Loucy (cell line): ENCODE measurements around the gene SDK2.

Experiments used
- H2AFZ ChIP-seq: fragments of 200-600 bp; sonication (generic); 2 replicates; pipeline ENCODE4 v1.6.0; 2016; ENCODE audit warnings: antibody characterized with exemption, mild to moderate bottlenecking, low read length, moderate library complexity
- H3F3A ChIP-seq: fragments of 200-600 bp; 2 replicates; pipeline ENCODE4 v1.6.0; 2016; ENCODE audit warnings: antibody characterized with exemption, low read depth, mild to moderate bottlenecking
- H3K27me3 ChIP-seq: fragments of 200-600 bp; sonication (generic); 2 replicates; pipeline ENCODE4 v1.6.1; 2014; ENCODE audit warnings: low read length, mild to moderate bottlenecking; ENCODE audit not compliant: insufficient read depth, poor library complexity, severe bottlenecking
- H3K36me3 ChIP-seq: fragments of 200-600 bp; sonication (generic); 2 replicates; pipeline ENCODE4 v1.6.1; 2016; ENCODE audit warnings: low read length; ENCODE audit not compliant: insufficient read depth
- H3K4me1 ChIP-seq: fragments of 200-600 bp; sonication (generic); 2 replicates; pipeline ENCODE4 v1.5.1; 2014; ENCODE audit warnings: low read length, mild to moderate bottlenecking; ENCODE audit not compliant: insufficient read depth, poor library complexity, severe bottlenecking
- H3K4me2 ChIP-seq: fragments of 200-600 bp; sonication (generic); 2 replicates; pipeline ENCODE4 v1.6.0; 2014; ENCODE audit warnings: antibody characterized with exemption, low read length, low read depth, mild to moderate bottlenecking; ENCODE audit not compliant: poor library complexity, severe bottlenecking
- H3K4me3 ChIP-seq: fragments of 200-600 bp; sonication (generic); 2 replicates; pipeline ENCODE4 v1.5.1; 2014; ENCODE audit warnings: low read length, mild to moderate bottlenecking, mixed read lengths; ENCODE audit not compliant: poor library complexity, severe bottlenecking
- H3K79me2 ChIP-seq: fragments of 200-600 bp; sonication (generic); 2 replicates; pipeline ENCODE4 v1.6.1; 2014; ENCODE audit warnings: low read length; ENCODE audit not compliant: insufficient read depth
- H3K9ac ChIP-seq: fragments of 200-600 bp; sonication (generic); 2 replicates; pipeline ENCODE4 v1.6.0; 2014; ENCODE audit warnings: mild to moderate bottlenecking, low read depth, low read length, moderate library complexity; ENCODE audit not compliant: poor library complexity, severe bottlenecking
- H3K9me2 ChIP-seq: fragments of 200-600 bp; sonication (generic); replicated peaks from 2 replicates; pipeline ENCODE4 v1.6.1; 2016; ENCODE audit warnings: low read depth, low read length, mixed read lengths
- H3K9me3 ChIP-seq: fragments of 200-600 bp; sonication (generic); 2 replicates; pipeline ENCODE4 v1.6.1; 2014; ENCODE audit warnings: mild to moderate bottlenecking, antibody characterized with exemption, low read length, low read depth; ENCODE audit not compliant: insufficient read depth
- H4K20me1 ChIP-seq: fragments of 200-600 bp; sonication (generic); 2 replicates; pipeline ENCODE4 v1.6.0; 2014; ENCODE audit warnings: antibody characterized with exemption, low read length, mild to moderate bottlenecking; ENCODE audit not compliant: insufficient read depth, poor library complexity, severe bottlenecking
- EZH2phosphoT487 ChIP-seq: fragments of 200-600 bp; IDR thresholded peaks from 2 replicates; pipeline ENCODE4 v1.6.1; 2018; ENCODE audit warnings: antibody characterized with exemption, mild to moderate bottlenecking, moderate library complexity, borderline replicate concordance
- TF ChIP-seq, protein P1 (sequence below): fragments of 200-600 bp; sonication (generic); conservative IDR thresholded peaks from 2 replicates; pipeline ENCODE4 v1.5.1; 2014; ENCODE audit warnings: mild to moderate bottlenecking, antibody characterized with exemption, low read length

SDK2 gene

DNA sequence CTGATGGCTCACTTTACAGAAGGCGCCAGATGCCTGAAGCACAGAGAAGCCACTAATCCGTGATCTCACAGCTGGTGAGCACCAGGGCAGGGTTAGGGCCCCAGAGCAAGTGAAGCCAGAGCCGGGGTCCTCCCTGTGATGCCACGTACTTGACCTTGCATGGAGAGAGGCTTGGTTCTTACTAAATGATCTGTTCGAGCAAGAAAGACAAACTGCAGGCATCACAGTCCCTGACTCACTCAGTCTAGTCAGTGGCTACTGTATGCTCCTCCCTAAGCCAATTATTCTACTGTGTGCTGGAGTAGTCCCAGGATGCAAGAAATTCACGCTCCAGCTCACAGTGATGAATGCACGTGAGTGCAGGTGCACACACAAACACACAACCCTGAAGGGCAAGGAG, 55.4 kb downstream of the SDK2 start:
- Histone ChIP-seq H3K4me3 (no peak overlapping the region), H3K36me3 (no peaks in the 10 kb centered on the region), H3K9me3 (no peaks in the 10 kb centered on the region), H3K4me2 (no peak overlapping the region), H2AFZ (no peak overlapping the region), H3K79me2 (peaks cover 68% of the 10 kb centered on the region; the same call in 1 of the 2 replicates), H3K9me2 (no peaks in the 10 kb centered on the region), H4K20me1 (no peaks in the 10 kb centered on the region), H3F3A (peaks cover 12% of the 10 kb centered on the region), H3K27me3 (no peaks in the 10 kb centered on the region), H3K4me1 (peaks cover 89% of the 10 kb centered on the region), H3K9ac (peak overlapping the region; percentile 58)
- TF ChIP-seq, protein P1, sequence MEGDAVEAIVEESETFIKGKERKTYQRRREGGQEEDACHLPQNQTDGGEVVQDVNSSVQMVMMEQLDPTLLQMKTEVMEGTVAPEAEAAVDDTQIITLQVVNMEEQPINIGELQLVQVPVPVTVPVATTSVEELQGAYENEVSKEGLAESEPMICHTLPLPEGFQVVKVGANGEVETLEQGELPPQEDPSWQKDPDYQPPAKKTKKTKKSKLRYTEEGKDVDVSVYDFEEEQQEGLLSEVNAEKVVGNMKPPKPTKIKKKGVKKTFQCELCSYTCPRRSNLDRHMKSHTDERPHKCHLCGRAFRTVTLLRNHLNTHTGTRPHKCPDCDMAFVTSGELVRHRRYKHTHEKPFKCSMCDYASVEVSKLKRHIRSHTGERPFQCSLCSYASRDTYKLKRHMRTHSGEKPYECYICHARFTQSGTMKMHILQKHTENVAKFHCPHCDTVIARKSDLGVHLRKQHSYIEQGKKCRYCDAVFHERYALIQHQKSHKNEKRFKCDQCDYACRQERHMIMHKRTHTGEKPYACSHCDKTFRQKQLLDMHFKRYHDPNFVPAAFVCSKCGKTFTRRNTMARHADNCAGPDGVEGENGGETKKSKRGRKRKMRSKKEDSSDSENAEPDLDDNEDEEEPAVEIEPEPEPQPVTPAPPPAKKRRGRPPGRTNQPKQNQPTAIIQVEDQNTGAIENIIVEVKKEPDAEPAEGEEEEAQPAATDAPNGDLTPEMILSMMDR, result no peak

DNA sequence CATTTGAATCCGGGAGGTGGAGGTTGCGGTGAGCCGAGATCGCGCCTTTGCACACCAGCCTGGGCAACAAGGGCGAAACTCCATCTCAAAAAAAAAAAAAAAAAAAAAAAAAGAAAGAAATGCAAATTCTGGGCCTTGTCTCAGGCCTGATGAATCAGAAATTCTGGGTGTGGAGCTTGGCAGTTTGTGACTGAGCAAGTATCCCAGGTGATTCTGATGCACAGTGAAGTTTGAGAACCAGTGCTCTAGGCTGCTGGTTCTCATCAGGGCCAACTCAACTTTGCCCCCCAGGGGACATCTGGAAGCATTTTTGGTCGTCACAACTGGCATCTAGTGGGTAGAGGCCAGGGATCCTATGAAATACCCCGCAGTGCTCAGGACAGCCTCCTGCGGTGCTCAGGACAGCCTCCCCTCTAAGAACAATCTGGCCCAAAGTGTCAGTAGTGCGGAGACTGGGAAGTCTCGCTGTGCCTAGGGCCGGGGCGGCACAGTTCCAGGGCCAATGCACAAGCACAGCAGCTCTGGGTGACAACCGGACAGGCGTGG, 55.9 kb downstream of the SDK2 start:
- TF ChIP-seq, protein P1, result no peak
- TF ChIP-seq EZH2phosphoT487, result no peak
- no peaks in the 10 kb centered on the region for H3K36me3 ChIP-seq
- peaks cover 89% of the 10 kb centered on the region for H3K4me1 ChIP-seq
- no peaks in the 10 kb centered on the region for H3K9me3 ChIP-seq
- H3K4me2 ChIP-seq, result no peak overlapping the region
- H4K20me1 ChIP-seq, result no peaks in the 10 kb centered on the region
- peaks cover 12% of the 10 kb centered on the region for H3F3A ChIP-seq
- H3K4me3 ChIP-seq, result no peak overlapping the region
- H2AFZ ChIP-seq, result no peak overlapping the region
- peak overlapping the region; percentile 58 for H3K9ac ChIP-seq
- H3K27me3 ChIP-seq, result no peaks in the 10 kb centered on the region
- H3K9me2 ChIP-seq, result no peaks in the 10 kb centered on the region
- peaks cover 68% of the 10 kb centered on the region; the same call in 1 of the 2 replicates for H3K79me2 ChIP-seq

DNA sequence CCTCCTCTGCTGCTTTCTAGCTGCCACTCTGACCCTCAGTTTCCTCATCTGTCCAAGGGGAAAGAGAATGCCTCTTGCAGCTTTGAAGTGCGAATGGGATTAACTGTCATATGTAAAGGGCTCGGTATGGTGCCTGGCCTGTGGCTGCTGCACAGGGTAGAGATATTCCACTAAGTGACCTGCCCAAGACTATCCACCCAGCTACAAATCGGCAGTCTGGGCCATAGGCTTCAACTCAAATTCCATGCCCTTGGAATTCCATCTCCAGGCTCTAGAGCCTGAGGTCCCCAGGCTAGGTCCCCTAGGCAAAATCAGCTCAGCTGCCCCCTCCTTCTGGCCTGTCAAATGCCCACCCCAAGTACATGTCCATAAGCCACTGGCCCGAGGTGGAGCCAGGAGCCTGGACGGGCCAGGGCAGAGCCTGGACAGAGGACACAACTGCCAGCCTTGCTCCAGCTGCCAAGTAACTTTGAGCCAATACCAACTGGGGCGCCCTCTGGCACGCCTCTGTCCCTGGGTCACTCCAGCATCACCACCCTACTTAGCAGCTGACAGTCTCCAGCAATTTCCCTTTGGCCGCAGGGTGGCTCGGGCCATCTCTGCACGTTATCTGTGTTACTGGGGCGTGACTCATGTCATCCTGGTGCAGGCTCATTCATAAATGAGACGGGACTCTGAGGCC, 57.2 kb downstream of the SDK2 start:
- peaks cover 87% of the 10 kb centered on the region for H3K4me1 ChIP-seq
- TF ChIP-seq, protein P1, result no peak
- no peak for TF ChIP-seq EZH2phosphoT487
- H3F3A ChIP-seq, result peaks cover 2% of the 10 kb centered on the region
- no peaks in the 10 kb centered on the region for H4K20me1 ChIP-seq
- H3K27me3 ChIP-seq, result no peaks in the 10 kb centered on the region
- H3K9me2 ChIP-seq, result no peaks in the 10 kb centered on the region
- H3K36me3 ChIP-seq, result no peaks in the 10 kb centered on the region
- H3K4me2 ChIP-seq, result peak overlapping the region; percentile 12
- no peak overlapping the region for H2AFZ ChIP-seq
- H3K9ac ChIP-seq, result peak overlapping the region; percentile 40
- H3K9me3 ChIP-seq, result no peaks in the 10 kb centered on the region
- no peak overlapping the region for H3K4me3 ChIP-seq
- H3K79me2 ChIP-seq, result peaks cover 69% of the 10 kb centered on the region; the same call in 1 of the 2 replicates
